Neural cell (in vitro differentiated cells): ENCODE results near the gene TMEM225. TPM values are rescaled to one million over a fixed set of nuclear protein-coding genes. Genes with fewer than 3 reads are reported as not detected.

Experiments used
- polyA plus RNA-seq: library from polyadenylated mRNA; depleted of rRNA; stranded (reverse); fragments of >200 nt; gene quantifications from 2 replicates; pipeline ENCODE4 v1.2.3, GENCODE V29; 2014

Gene TMEM225
- polyA plus RNA-seq, 1 donor from 2014 or later, result not detected

Other genes starting within 250 kb of the TMEM225 start
- gene SCN3B, start 231.0 kb downstream of the TMEM225 start, polyA plus RNA-seq, result 42.1 and 46.3 TPM in 2 replicates
- 24.6 and 30.4 TPM in 2 replicates for gene ZNF202, start 144.0 kb downstream of the TMEM225 start, polyA plus RNA-seq
- gene OR6X1, start 131.2 kb downstream of the TMEM225 start, polyA plus RNA-seq, result not detected in 2 replicates
- not detected in 2 replicates for gene OR6M1, start 79.3 kb downstream of the TMEM225 start, polyA plus RNA-seq
- not detected in 2 replicates for gene OR8D4, start 16.5 kb upstream of the TMEM225 start, polyA plus RNA-seq
- not detected in 2 replicates for gene OR4D5, start 53.9 kb upstream of the TMEM225 start, polyA plus RNA-seq
- gene OR6T1, start 58.2 kb upstream of the TMEM225 start, polyA plus RNA-seq, result not detected in 2 replicates
- gene OR10S1, start 92.1 kb upstream of the TMEM225 start, polyA plus RNA-seq, result not detected in 2 replicates
- gene OR10G6, start 109.5 kb upstream of the TMEM225 start, polyA plus RNA-seq, result not detected in 2 replicates
- gene OR10G4, start 127.3 kb upstream of the TMEM225 start, polyA plus RNA-seq, result not detected in 2 replicates
- not detected in 2 replicates for gene OR10G9, start 137.3 kb upstream of the TMEM225 start, polyA plus RNA-seq
- gene OR10G8, start 141.1 kb upstream of the TMEM225 start, polyA plus RNA-seq, result not detected in 2 replicates
- not detected in 2 replicates for gene OR10G7, start 155.7 kb upstream of the TMEM225 start, polyA plus RNA-seq
- gene VWA5A, start 229.8 kb upstream of the TMEM225 start, polyA plus RNA-seq, result 82.2 and 87.3 TPM in 2 replicates